ENCODE data around the gene AGK.
"Not testable (repeated sequence)": the region's sequence is repeated elsewhere in the genome, so short reads cannot be mapped to it uniquely, and the experiment has no call there.

Gene AGK

GRCh38 chr7:141630621-141631020 is 79.4 kb downstream of the AGK start:
- H3K27me3 ChIP-seq (ENCODE audit: control insufficient read depth, insufficient read depth, low read length), result no peaks in the 10 kb centered on the region
- H3K4me2 ChIP-seq (ENCODE audit: low read length), result no peak overlapping the region
- H3K4me1 ChIP-seq (ENCODE audit: control insufficient read depth, insufficient read depth, low read length), result no peaks in the 10 kb centered on the region
- H3K9me3 ChIP-seq (replicated peaks; ENCODE audit: low read length), result no peaks in the 10 kb centered on the region
- H3K36me3 ChIP-seq (ENCODE audit: insufficient read depth, low read length), result no peaks in the 10 kb centered on the region
- H3K9ac ChIP-seq (ENCODE audit: low read depth, low read length), result no peak overlapping the region
- no peak overlapping the region for H3K4me3 ChIP-seq (ENCODE audit: low read length)

- Histone ChIP-seq H3K4me1 (ENCODE audit: control insufficient read depth, insufficient read depth, low read length) (no peaks in the 10 kb centered on the region), H3K9ac (ENCODE audit: low read depth, low read length) (no peak overlapping the region), H3K4me3 (ENCODE audit: low read length) (no peak overlapping the region), H3K27me3 (ENCODE audit: control insufficient read depth, insufficient read depth, low read length) (no peaks in the 10 kb centered on the region), H3K4me2 (ENCODE audit: low read length) (no peak overlapping the region), H3K9me3 (replicated peaks; ENCODE audit: low read length) (no peaks in the 10 kb centered on the region), H3K36me3 (ENCODE audit: insufficient read depth, low read length) (no peaks in the 10 kb centered on the region)
These were observed 80.3 kb downstream of the AGK start for GRCh38 chr7:141631525-141631924.

GRCh38 chr7:141634065-141634464 is 82.9 kb downstream of the AGK start:
- H3K9me3 ChIP-seq (replicated peaks; ENCODE audit: low read length), result no peaks in the 10 kb centered on the region
- H3K4me2 ChIP-seq (ENCODE audit: low read length), result no peak overlapping the region
- no peaks in the 10 kb centered on the region for H3K27me3 ChIP-seq (ENCODE audit: control insufficient read depth, insufficient read depth, low read length)
- no peaks in the 10 kb centered on the region for H3K4me1 ChIP-seq (ENCODE audit: control insufficient read depth, insufficient read depth, low read length)
- H3K9ac ChIP-seq (ENCODE audit: low read depth, low read length), result no peak overlapping the region
- no peaks in the 10 kb centered on the region for H3K36me3 ChIP-seq (ENCODE audit: insufficient read depth, low read length)
- no peak overlapping the region for H3K4me3 ChIP-seq (ENCODE audit: low read length)

GRCh38 chr7:141636053-141636452 is 84.8 kb downstream of the AGK start:
- Histone ChIP-seq H3K4me1 (ENCODE audit: control insufficient read depth, insufficient read depth, low read length) (peaks cover 4% of the 10 kb centered on the region), H3K27me3 (ENCODE audit: control insufficient read depth, insufficient read depth, low read length) (no peaks in the 10 kb centered on the region), H3K36me3 (ENCODE audit: insufficient read depth, low read length) (no peaks in the 10 kb centered on the region), H3K9me3 (replicated peaks; ENCODE audit: low read length) (no peaks in the 10 kb centered on the region), H3K4me3 (ENCODE audit: low read length) (no peak overlapping the region), H3K4me2 (ENCODE audit: low read length) (no peak overlapping the region), H3K9ac (ENCODE audit: low read depth, low read length) (no peak overlapping the region)

GRCh38 chr7:141640239-141640840 is 89.1 kb downstream of the AGK start:
- Histone ChIP-seq H3K4me3 (ENCODE audit: low read length) (no peak overlapping the region), H3K9ac (ENCODE audit: low read depth, low read length) (no peak overlapping the region), H3K9me3 (replicated peaks; ENCODE audit: low read length) (no peaks in the 10 kb centered on the region), H3K4me2 (ENCODE audit: low read length) (no peak overlapping the region), H3K4me1 (ENCODE audit: control insufficient read depth, insufficient read depth, low read length) (peaks cover 4% of the 10 kb centered on the region), H3K27me3 (ENCODE audit: control insufficient read depth, insufficient read depth, low read length) (no peaks in the 10 kb centered on the region), H3K36me3 (ENCODE audit: insufficient read depth, low read length) (no peaks in the 10 kb centered on the region)

- Histone ChIP-seq H3K36me3 (ENCODE audit: insufficient read depth, low read length) (no peaks in the 10 kb centered on the region), H3K4me1 (ENCODE audit: control insufficient read depth, insufficient read depth, low read length) (peaks cover 4% of the 10 kb centered on the region), H3K4me3 (ENCODE audit: low read length) (no peak overlapping the region), H3K9ac (ENCODE audit: low read depth, low read length) (no peak overlapping the region), H3K27me3 (ENCODE audit: control insufficient read depth, insufficient read depth, low read length) (no peaks in the 10 kb centered on the region), H3K9me3 (replicated peaks; ENCODE audit: low read length) (no peaks in the 10 kb centered on the region), H3K4me2 (ENCODE audit: low read length) (no peak overlapping the region)
These were observed 90.7 kb downstream of the AGK start for GRCh38 chr7:141641876-141642275.

GRCh38 chr7:141645188-141645587 is 94.0 kb downstream of the AGK start:
- Histone ChIP-seq H3K36me3 (ENCODE audit: insufficient read depth, low read length) (no peaks in the 10 kb centered on the region), H3K4me1 (ENCODE audit: control insufficient read depth, insufficient read depth, low read length) (peaks cover 3% of the 10 kb centered on the region), H3K9ac (ENCODE audit: low read depth, low read length) (no peak overlapping the region), H3K27me3 (ENCODE audit: control insufficient read depth, insufficient read depth, low read length) (no peaks in the 10 kb centered on the region), H3K4me2 (ENCODE audit: low read length) (no peak overlapping the region), H3K4me3 (ENCODE audit: low read length) (no peak overlapping the region), H3K9me3 (replicated peaks; ENCODE audit: low read length) (no peaks in the 10 kb centered on the region)

GRCh38 chr7:141646826-141647480 is 95.7 kb downstream of the AGK start:
- Histone ChIP-seq H3K9me3 (replicated peaks; ENCODE audit: low read length) (no peaks in the 10 kb centered on the region), H3K4me3 (ENCODE audit: low read length) (no peak overlapping the region), H3K4me2 (ENCODE audit: low read length) (no peak overlapping the region), H3K27me3 (ENCODE audit: control insufficient read depth, insufficient read depth, low read length) (no peaks in the 10 kb centered on the region), H3K9ac (ENCODE audit: low read depth, low read length) (no peak overlapping the region), H3K36me3 (ENCODE audit: insufficient read depth, low read length) (peaks cover 5% of the 10 kb centered on the region), H3K4me1 (ENCODE audit: control insufficient read depth, insufficient read depth, low read length) (no peaks in the 10 kb centered on the region)

GRCh38 chr7:141647701-141648100 is 96.5 kb downstream of the AGK start:
- not testable (repeated sequence) for H3K9ac ChIP-seq (ENCODE audit: low read depth, low read length); H3K36me3 ChIP-seq (ENCODE audit: insufficient read depth, low read length); H3K9me3 ChIP-seq (replicated peaks; ENCODE audit: low read length); H3K4me3 ChIP-seq (ENCODE audit: low read length); H3K4me2 ChIP-seq (ENCODE audit: low read length); H3K27me3 ChIP-seq (ENCODE audit: control insufficient read depth, insufficient read depth, low read length); H3K4me1 ChIP-seq (ENCODE audit: control insufficient read depth, insufficient read depth, low read length)

GRCh38 chr7:141648276-141649114 is 97.3 kb downstream of the AGK start:
- H3K36me3 ChIP-seq (ENCODE audit: insufficient read depth, low read length), result peaks cover 9% of the 10 kb centered on the region
- H3K9ac ChIP-seq (ENCODE audit: low read depth, low read length), result no peak overlapping the region

GRCh38 chr7:141649137-141649864 is 98.1 kb downstream of the AGK start:
- H3K9ac ChIP-seq (ENCODE audit: low read depth, low read length), result no peak overlapping the region
- no peak overlapping the region for H3K4me3 ChIP-seq (ENCODE audit: low read length)
- no peak overlapping the region for H3K4me2 ChIP-seq (ENCODE audit: low read length)
- peaks cover 9% of the 10 kb centered on the region for H3K36me3 ChIP-seq (ENCODE audit: insufficient read depth, low read length)
- no peaks in the 10 kb centered on the region for H3K27me3 ChIP-seq (ENCODE audit: control insufficient read depth, insufficient read depth, low read length)
- no peaks in the 10 kb centered on the region for H3K4me1 ChIP-seq (ENCODE audit: control insufficient read depth, insufficient read depth, low read length)
- H3K9me3 ChIP-seq (replicated peaks; ENCODE audit: low read length), result no peaks in the 10 kb centered on the region

More at GRCh38 chr7:141648276-141649114, 97.3 kb downstream of the AGK start:
- Histone ChIP-seq H3K27me3 (ENCODE audit: control insufficient read depth, insufficient read depth, low read length) (no peaks in the 10 kb centered on the region), H3K4me3 (ENCODE audit: low read length) (no peak overlapping the region), H3K4me1 (ENCODE audit: control insufficient read depth, insufficient read depth, low read length) (no peaks in the 10 kb centered on the region), H3K4me2 (ENCODE audit: low read length) (no peak overlapping the region), H3K9me3 (replicated peaks; ENCODE audit: low read length) (no peaks in the 10 kb centered on the region)
